Measurements from ENCODE around the gene MCMBP.
A peak's percentile ranks its signal among the peaks of the same experiment; 100 is the strongest.

The MCMBP gene

GRCh38 chr10:119824299-119824698 lies 48.3 kb downstream of the MCMBP start:
- TF ChIP-seq MAX (IDR thresholded peaks at IDR 0.05) (no peak), TCF12 (IDR thresholded peaks at IDR 0.05; ENCODE audit: low read depth) (no peak), ZBTB7A (IDR thresholded peaks at IDR 0.05; ENCODE audit: low read depth) (no peak), TEAD4 (IDR thresholded peaks at IDR 0.05) (no peak), EP300 (IDR thresholded peaks at IDR 0.05; ENCODE audit: borderline replicate concordance) (no peak), CREB1 (IDR thresholded peaks at IDR 0.05; ENCODE audit: low read depth) (no peak), TAF1 (IDR thresholded peaks at IDR 0.05; ENCODE audit: low read depth) (no peak), FOXM1 (IDR thresholded peaks at IDR 0.05; ENCODE audit: borderline replicate concordance, low read depth) (no peak), YY1 (IDR thresholded peaks at IDR 0.05; ENCODE audit: low read depth) (no peak), CEBPB (IDR thresholded peaks at IDR 0.05) (no peak), REST (IDR thresholded peaks at IDR 0.05; ENCODE audit: low read depth) (no peak)
- TF ChIP-seq, protein P1, sequence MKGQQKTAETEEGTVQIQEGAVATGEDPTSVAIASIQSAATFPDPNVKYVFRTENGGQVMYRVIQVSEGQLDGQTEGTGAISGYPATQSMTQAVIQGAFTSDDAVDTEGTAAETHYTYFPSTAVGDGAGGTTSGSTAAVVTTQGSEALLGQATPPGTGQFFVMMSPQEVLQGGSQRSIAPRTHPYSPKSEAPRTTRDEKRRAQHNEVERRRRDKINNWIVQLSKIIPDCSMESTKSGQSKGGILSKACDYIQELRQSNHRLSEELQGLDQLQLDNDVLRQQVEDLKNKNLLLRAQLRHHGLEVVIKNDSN (IDR thresholded peaks at IDR 0.05), result no peak

DNA sequence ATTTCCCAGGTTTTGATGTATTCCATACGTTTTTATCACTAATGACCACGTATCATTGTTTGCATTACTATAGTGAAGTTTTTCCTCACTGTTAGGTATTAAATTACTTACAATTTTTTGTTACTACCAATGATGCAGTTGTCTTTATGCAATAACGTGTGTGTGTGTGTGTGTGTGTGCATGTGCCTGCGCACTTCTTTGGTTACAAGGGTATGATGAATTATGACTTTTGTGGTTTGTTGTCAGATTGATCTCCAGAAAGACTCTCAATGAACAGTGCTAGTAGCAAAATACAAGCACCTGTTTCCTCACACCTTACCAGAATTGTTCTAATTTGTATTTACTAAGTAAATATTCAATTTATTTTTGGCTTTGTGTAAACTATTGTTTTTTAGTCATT lies 51.5 kb downstream of the MCMBP start:
- no peak for TF ChIP-seq ZBTB7A (IDR thresholded peaks at IDR 0.05; ENCODE audit: low read depth)
- no peak for TF ChIP-seq TAF1 (IDR thresholded peaks at IDR 0.05; ENCODE audit: low read depth)

DNA sequence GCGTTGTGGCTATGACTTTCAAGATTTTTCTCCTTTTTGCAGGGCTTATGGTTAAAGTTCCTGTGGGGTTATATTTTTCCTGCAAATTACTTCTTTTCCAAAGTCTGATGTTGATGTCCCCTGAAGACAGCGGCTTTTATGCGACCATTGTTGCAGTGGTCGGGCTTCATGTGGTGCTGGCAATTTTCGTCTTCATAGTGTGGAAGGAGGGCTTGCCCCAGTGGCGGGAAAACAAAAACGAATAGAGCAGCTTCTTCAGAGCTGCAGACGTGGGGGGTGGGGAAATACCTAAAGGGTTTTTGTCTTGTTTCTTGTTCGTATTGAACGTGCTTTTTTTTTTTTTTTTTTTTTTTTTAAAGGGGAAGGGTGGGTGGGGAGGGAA lies 53.8 kb downstream of the MCMBP start:
- no peak for TF ChIP-seq NFIC (IDR thresholded peaks at IDR 0.05)

DNA sequence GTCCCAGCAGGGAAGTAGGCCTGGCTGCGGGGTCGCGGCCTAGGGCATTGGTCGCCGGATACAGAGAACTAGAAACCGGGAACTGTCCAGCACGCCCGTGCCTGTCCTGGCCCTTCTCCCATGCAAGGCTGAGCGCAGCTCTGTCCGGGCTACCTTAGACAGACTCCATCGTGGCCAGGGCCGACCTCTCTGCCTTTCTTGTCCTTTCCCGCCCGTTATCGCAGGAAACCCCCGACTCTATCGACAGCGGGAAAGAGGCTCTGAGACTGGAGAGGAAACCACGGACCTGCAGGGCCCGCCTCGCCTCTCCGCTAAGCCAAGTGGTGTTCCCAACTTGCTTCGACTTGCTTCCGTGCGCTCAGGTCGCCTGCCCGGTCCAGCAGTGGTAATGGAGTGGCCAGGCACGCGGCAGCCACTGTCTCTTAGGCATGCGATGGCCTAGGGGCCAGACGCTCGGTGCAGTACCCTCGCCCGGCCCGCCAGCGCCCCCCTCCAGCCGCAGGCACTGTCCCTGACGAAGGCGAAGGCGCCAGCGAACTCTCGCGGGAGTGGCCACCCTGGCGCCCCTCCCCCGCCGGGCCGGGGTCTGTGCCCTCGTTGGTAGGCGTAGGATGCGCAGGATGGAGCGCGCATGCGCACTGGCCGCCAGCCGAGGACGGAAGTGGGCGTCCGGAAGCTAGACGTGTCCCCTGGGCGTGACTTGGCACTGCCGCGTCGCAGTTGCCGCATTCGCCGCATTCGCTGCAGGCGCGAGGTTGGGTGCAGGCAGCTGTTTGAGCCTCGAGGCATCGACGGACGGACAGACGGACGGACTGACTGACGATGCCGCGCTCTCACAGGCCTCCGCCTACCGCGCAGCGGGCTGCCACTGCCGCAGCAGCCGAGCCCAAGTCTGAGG lies 54.4 kb downstream of the MCMBP start:
- TF ChIP-seq REST (IDR thresholded peaks at IDR 0.05; ENCODE audit: low read depth) (peak; percentile 65), FOXM1 (IDR thresholded peaks at IDR 0.05; ENCODE audit: borderline replicate concordance, low read depth) (no peak)

GRCh38 chr10:119815671-119816070 lies 57.0 kb downstream of the MCMBP start:
- TF ChIP-seq TAF1 (IDR thresholded peaks at IDR 0.05; ENCODE audit: low read depth) (no peak), YY1 (IDR thresholded peaks at IDR 0.05; ENCODE audit: low read depth) (no peak), CREB1 (IDR thresholded peaks at IDR 0.05; ENCODE audit: low read depth) (no peak), NFIC (IDR thresholded peaks at IDR 0.05) (no peak), FOXM1 (IDR thresholded peaks at IDR 0.05; ENCODE audit: borderline replicate concordance, low read depth) (no peak), RAD21 (IDR thresholded peaks at IDR 0.05; ENCODE audit: low read depth) (no peak), ZBTB7A (IDR thresholded peaks at IDR 0.05; ENCODE audit: low read depth) (no peak)
- TF ChIP-seq, protein P1 (IDR thresholded peaks at IDR 0.05), result no peak

GRCh38 chr10:119812684-119813083 lies 60.0 kb downstream of the MCMBP start:
- TF ChIP-seq CREB1 (IDR thresholded peaks at IDR 0.05; ENCODE audit: low read depth) (no peak), MAX (IDR thresholded peaks at IDR 0.05) (no peak)

DNA sequence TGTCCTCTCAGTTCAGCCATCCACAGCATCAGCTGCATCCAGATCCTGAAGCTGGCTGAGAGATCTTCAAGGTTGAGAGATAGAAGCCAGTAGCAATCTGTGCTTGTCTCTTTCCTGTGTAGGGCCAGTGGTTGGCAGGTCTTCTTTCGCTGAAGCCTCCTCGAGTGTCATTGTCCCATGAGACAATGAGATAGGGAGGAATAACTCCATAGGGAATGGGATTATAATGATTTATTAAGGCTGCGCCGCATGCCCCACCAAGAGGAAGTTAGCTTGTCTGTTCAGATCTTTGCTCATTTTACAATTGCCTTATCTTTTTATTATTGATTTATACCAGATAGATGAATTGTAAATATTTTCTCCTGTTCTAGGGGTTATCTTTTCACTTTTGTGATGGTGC lies 61.5 kb downstream of the MCMBP start:
- no peak for TF ChIP-seq CEBPB (IDR thresholded peaks at IDR 0.05)
- no peak for TF ChIP-seq TCF12 (IDR thresholded peaks at IDR 0.05; ENCODE audit: low read depth)
- no peak for TF ChIP-seq TAF1 (IDR thresholded peaks at IDR 0.05; ENCODE audit: low read depth)
- no peak for TF ChIP-seq YY1 (IDR thresholded peaks at IDR 0.05; ENCODE audit: low read depth)
- TF ChIP-seq NFIC (IDR thresholded peaks at IDR 0.05), result no peak
- TF ChIP-seq EGR1 (IDR thresholded peaks at IDR 0.05), result no peak
- no peak for TF ChIP-seq ZBTB7A (IDR thresholded peaks at IDR 0.05; ENCODE audit: low read depth)
- no peak for TF ChIP-seq FOXM1 (IDR thresholded peaks at IDR 0.05; ENCODE audit: borderline replicate concordance, low read depth)
- TF ChIP-seq MAX (IDR thresholded peaks at IDR 0.05), result no peak
- no peak for TF ChIP-seq CREB1 (IDR thresholded peaks at IDR 0.05; ENCODE audit: low read depth)
- TF ChIP-seq REST (IDR thresholded peaks at IDR 0.05; ENCODE audit: low read depth), result no peak
- TF ChIP-seq RAD21 (IDR thresholded peaks at IDR 0.05; ENCODE audit: low read depth), result no peak
- no peak for TF ChIP-seq TEAD4 (IDR thresholded peaks at IDR 0.05)
